HepG2 (cell line): ENCODE measurements around the gene ZMYND10. TPM values are rescaled to one million over a fixed set of nuclear protein-coding genes. Genes with fewer than 3 reads are reported as not detected.

Experiments used
- ARHGAP35 ChIP-seq: sonication (generic); formaldehyde crosslinking; IDR thresholded peaks from 2 replicates; pipeline ENCODE4 v1.9.0; 2022; ENCODE audit warnings: mild to moderate bottlenecking, inconsistent platforms, moderate library complexity, missing genetic modification reagents, borderline replicate concordance
- CHD2 ChIP-seq: IDR thresholded peaks from 2 replicates; pipeline ENCODE4 v1.6.1; 2011; ENCODE audit warnings: low read depth, low read length, improper control_type of control experiment
- DMTF1 ChIP-seq: sonication (generic); formaldehyde crosslinking; IDR thresholded peaks from 2 replicates; pipeline ENCODE4 v1.4.0; 2020; ENCODE audit warnings: mild to moderate bottlenecking, missing genetic modification reagents
- FOXK2 ChIP-seq: fragments of 450-650 bp; IDR thresholded peaks from 2 replicates; pipeline ENCODE4 v1.6.1; 2016
- GABPA ChIP-seq, 2 experiments: IDR thresholded peaks; 2 replicates each; pipeline ENCODE4 v1.6.1; 2011 to 2016; ENCODE audit warnings: low read depth in 2 of 2, low read length in 1 of 2, missing biosample characterization in 1 of 2, missing genetic modification characterization in 1 of 2
- HIVEP1 ChIP-seq: sonication (generic); formaldehyde crosslinking; IDR thresholded peaks from 2 replicates; pipeline ENCODE4 v1.4.0; 2020; ENCODE audit warnings: mild to moderate bottlenecking, missing genetic modification reagents
- HOXD1 ChIP-seq: sonication (generic); formaldehyde crosslinking; IDR thresholded peaks from 2 replicates; pipeline ENCODE4 v1.5.0; 2020; ENCODE audit warnings: missing genetic modification reagents
- MAF1 ChIP-seq: sonication (generic); formaldehyde crosslinking; IDR thresholded peaks from 2 replicates; pipeline ENCODE4 v1.5.0; 2020; ENCODE audit warnings: missing genetic modification reagents, borderline replicate concordance
- MAFG ChIP-seq: sonication (generic); formaldehyde crosslinking; IDR thresholded peaks from 2 replicates; pipeline ENCODE4 v1.5.1; 2020; ENCODE audit warnings: mild to moderate bottlenecking, missing genetic modification reagents
- MEIS1 ChIP-seq: sonication (generic); formaldehyde crosslinking; IDR thresholded peaks from 2 replicates; pipeline ENCODE4 v1.9.0; 2021; ENCODE audit warnings: mild to moderate bottlenecking, missing genetic modification reagents, moderate library complexity, borderline replicate concordance
- MIER2 ChIP-seq: IDR thresholded peaks from 2 replicates; pipeline ENCODE4 v1.6.1; 2016; ENCODE audit warnings: missing biosample characterization, missing genetic modification reagents
- MIXL1 ChIP-seq: IDR thresholded peaks from 2 replicates; pipeline ENCODE4 v1.6.1; 2016
- NFE2L1 ChIP-seq: sonication (generic); formaldehyde crosslinking; IDR thresholded peaks from 2 replicates; pipeline ENCODE4 v1.4.0; 2020; ENCODE audit warnings: missing genetic modification reagents, mild to moderate bottlenecking, borderline replicate concordance
- NR2F6 ChIP-seq, 2 experiments: IDR thresholded peaks; 2 replicates each; pipeline ENCODE4 v1.6.1; 2016; ENCODE audit warnings: antibody characterized with exemption in 1 of 2, mild to moderate bottlenecking in 1 of 2
- RFX3 ChIP-seq: IDR thresholded peaks from 2 replicates; pipeline ENCODE4 v1.6.1; 2016; ENCODE audit warnings: missing biosample characterization, missing genetic modification reagents
- SIX4 ChIP-seq: sonication (generic); formaldehyde crosslinking; IDR thresholded peaks from 2 replicates; pipeline ENCODE4 v1.4.0; 2020; ENCODE audit warnings: missing genetic modification reagents
- SP140L ChIP-seq: sonication (generic); formaldehyde crosslinking; IDR thresholded peaks from 2 replicates; pipeline ENCODE4 v1.4.0; 2020; ENCODE audit warnings: missing genetic modification reagents, borderline replicate concordance
- SRY ChIP-seq: sonication (generic); formaldehyde crosslinking; IDR thresholded peaks from 2 replicates; pipeline ENCODE4 v1.8.0; 2022; ENCODE audit warnings: mild to moderate bottlenecking, missing genetic modification reagents
- TAF1 ChIP-seq: sonication (generic); formaldehyde crosslinking; IDR thresholded peaks from 2 replicates; pipeline ENCODE4 v1.4.0; 2020; ENCODE audit warnings: missing genetic modification reagents
- ZKSCAN1 ChIP-seq: fragments of 150-350 bp; IDR thresholded peaks from 2 replicates; pipeline ENCODE4 v1.6.1; 2014; ENCODE audit warnings: low read length
- ZNF124 ChIP-seq: sonication (generic); formaldehyde crosslinking; IDR thresholded peaks from 2 replicates; pipeline ENCODE4 v1.4.0; 2020; ENCODE audit warnings: missing genetic modification reagents
- ZNF264 ChIP-seq: sonication (generic); formaldehyde crosslinking; IDR thresholded peaks from 2 replicates; pipeline ENCODE4 v1.4.0; 2020; ENCODE audit warnings: missing genetic modification reagents
- ZNF30 ChIP-seq: sonication (generic); formaldehyde crosslinking; IDR thresholded peaks from 2 replicates; pipeline ENCODE4 v1.5.0; 2020; ENCODE audit warnings: mild to moderate bottlenecking, missing genetic modification reagents
- ZNF354B ChIP-seq: sonication (generic); formaldehyde crosslinking; IDR thresholded peaks from 2 replicates; pipeline ENCODE4 v1.8.0; 2022; ENCODE audit warnings: mild to moderate bottlenecking, missing genetic modification reagents
- ZNF367 ChIP-seq: sonication (generic); formaldehyde crosslinking; IDR thresholded peaks from 2 replicates; pipeline ENCODE4 v1.4.0; 2020; ENCODE audit warnings: missing genetic modification reagents, borderline replicate concordance
- ZNF501 ChIP-seq: sonication (generic); formaldehyde crosslinking; IDR thresholded peaks from 2 replicates; pipeline ENCODE4 v1.5.1; 2020; ENCODE audit warnings: mild to moderate bottlenecking, moderate library complexity, missing genetic modification reagents
- ZNF580 ChIP-seq: IDR thresholded peaks from 2 replicates; pipeline ENCODE4 v1.6.1; 2016; ENCODE audit warnings: low read depth, borderline replicate concordance
- ZSCAN30 ChIP-seq: sonication (generic); formaldehyde crosslinking; IDR thresholded peaks from 2 replicates; pipeline ENCODE4 v1.5.0; 2020; ENCODE audit warnings: mild to moderate bottlenecking, missing genetic modification reagents
- polyA plus RNA-seq, 8 experiments: library from polyadenylated mRNA; depleted of rRNA in 3 of 8; stranded (reverse) in 7 of 8; unstranded in 1 of 8; fragments of >200 nt; fragmentation: Illumina TruSeq in 4 of 8; extraction: Trizol in 4 of 8; gene quantifications; 2 replicates each; pipeline versions ENCODE4 v1.2.1 to v1.2.3, GENCODE V29; 2011 to 2016; ENCODE audit warnings: low read depth in 4 of 8, missing spikeins in 1 of 8, mixed read lengths in 1 of 8; ENCODE audit not compliant: insufficient read depth in 1 of 8
- total RNA-seq, 5 experiments: library from RNA; depleted of rRNA; stranded (reverse); fragments of >200 nt; fragmentation: Illumina TruSeq; extraction: Trizol; gene quantifications; 2 replicates each; pipeline ENCODE4 v1.2.3, GENCODE V29; 2016; ENCODE audit warnings: low read depth in 1 of 5
- TF ChIP-seq, protein P1 (sequence below): sonication (generic); formaldehyde crosslinking; IDR thresholded peaks from 2 replicates; pipeline ENCODE4 v1.5.0; 2020; ENCODE audit warnings: missing genetic modification reagents
- TF ChIP-seq, protein P2 (sequence below): IDR thresholded peaks from 2 replicates; pipeline ENCODE4 v1.6.1; 2016; ENCODE audit warnings: missing genetic modification reagents, missing compliant biosample characterization

The ZMYND10 gene
- total and polyA plus RNA-seq, 2 of the 13 experiments (the other 11 are each of a cell fraction or from before 2014, with no cell fraction given): 0.60 to 0.74 TPM

GRCh38 chr3:50327943-50328691 lies 17.4 kb downstream of the ZMYND10 start, which contains the start of gene TUSC2 (continued):
- no peak for TF ChIP-seq SP140L
- TF ChIP-seq ZNF367 (CRISPR knock-in tag): no peak
- TF ChIP-seq MAF1: no peak
- TF ChIP-seq ZNF580 (CRISPR knock-in tag): 0 out of 2 replicates have a peak, but pooled peaks have one; percentile 35
- TF ChIP-seq MEIS1: 0 out of 2 replicates have a peak, but pooled peaks have one; percentile 24
- no peak for TF ChIP-seq SRY (CRISPR knock-in tag)
- no peak for TF ChIP-seq HOXD1 (CRISPR knock-in tag)
- no peak for TF ChIP-seq ARHGAP35 (CRISPR knock-in tag)
- TF ChIP-seq, protein P1, sequence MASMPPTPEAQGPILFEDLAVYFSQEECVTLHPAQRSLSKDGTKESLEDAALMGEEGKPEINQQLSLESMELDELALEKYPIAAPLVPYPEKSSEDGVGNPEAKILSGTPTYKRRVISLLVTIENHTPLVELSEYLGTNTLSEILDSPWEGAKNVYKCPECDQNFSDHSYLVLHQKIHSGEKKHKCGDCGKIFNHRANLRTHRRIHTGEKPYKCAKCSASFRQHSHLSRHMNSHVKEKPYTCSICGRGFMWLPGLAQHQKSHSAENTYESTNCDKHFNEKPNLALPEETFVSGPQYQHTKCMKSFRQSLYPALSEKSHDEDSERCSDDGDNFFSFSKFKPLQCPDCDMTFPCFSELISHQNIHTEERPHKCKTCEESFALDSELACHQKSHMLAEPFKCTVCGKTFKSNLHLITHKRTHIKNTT (CRISPR knock-in tag): no peak
- TF ChIP-seq TAF1: peak; percentile 81
- no peak for TF ChIP-seq GABPA (IDR thresholded peaks at IDR 0.05; ENCODE audit: low read depth, low read length)
- TF ChIP-seq GABPA (CRISPR knock-in tag; IDR thresholded peaks at IDR 0.05; ENCODE audit: low read depth): peak; percentile 95
- peak; percentile 65; the same call in 1 of the 2 replicates for TF ChIP-seq ZNF501 (CRISPR knock-in tag)
- TF ChIP-seq, protein P2, sequence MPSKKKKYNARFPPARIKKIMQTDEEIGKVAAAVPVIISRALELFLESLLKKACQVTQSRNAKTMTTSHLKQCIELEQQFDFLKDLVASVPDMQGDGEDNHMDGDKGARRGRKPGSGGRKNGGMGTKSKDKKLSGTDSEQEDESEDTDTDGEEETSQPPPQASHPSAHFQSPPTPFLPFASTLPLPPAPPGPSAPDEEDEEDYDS (CRISPR knock-in tag): peak; percentile 98
- no peak for TF ChIP-seq ZNF30 (CRISPR knock-in tag)
- TF ChIP-seq SIX4 (CRISPR knock-in tag): no peak
- TF ChIP-seq MIXL1 (CRISPR knock-in tag): 0 out of 2 replicates have a peak, but pooled peaks have one; percentile 39
- TF ChIP-seq ZNF264: no peak
- no peak for TF ChIP-seq FOXK2
- TF ChIP-seq HIVEP1 (CRISPR knock-in tag): no peak
- TF ChIP-seq NR2F6 (IDR thresholded peaks at IDR 0.05): no peak
- no peak for TF ChIP-seq NR2F6 (CRISPR knock-in tag; IDR thresholded peaks at IDR 0.05)
- TF ChIP-seq RFX3 (CRISPR knock-in tag): no peak
- TF ChIP-seq NFE2L1: no peak
- no peak for TF ChIP-seq MIER2 (CRISPR knock-in tag)
- no peak for TF ChIP-seq DMTF1 (CRISPR knock-in tag)
- TF ChIP-seq ZKSCAN1: no peak
- no peak for TF ChIP-seq ZSCAN30
- TF ChIP-seq ZNF124 (CRISPR knock-in tag): peak; percentile 40; the same call in 1 of the 2 replicates
- TF ChIP-seq CHD2: peak; percentile 53; the same call in 1 of the 2 replicates
- no peak for TF ChIP-seq MAFG (CRISPR knock-in tag)
- no peak for TF ChIP-seq ZNF354B (CRISPR knock-in tag)
